Daoy (cell line): ENCODE measurements around the gene WWOX. TPM values are rescaled to one million over a fixed set of nuclear protein-coding genes. Genes with fewer than 3 reads are reported as not detected.

Experiments
- DNase-seq: peaks from one replicate; pipeline ENCODE4 v3.0.0-alpha.2; 2015; ENCODE audit warnings: low read depth
- total RNA-seq: library from RNA; depleted of rRNA; stranded (reverse); fragments of >200 nt; shearing (Covaris generic); gene quantifications from 2 replicates; pipeline ENCODE4 v1.2.3, GENCODE V29; 2014

Gene WWOX
- total RNA-seq, 1 experiment from 2014 or later, result 21.1 TPM

DNA sequence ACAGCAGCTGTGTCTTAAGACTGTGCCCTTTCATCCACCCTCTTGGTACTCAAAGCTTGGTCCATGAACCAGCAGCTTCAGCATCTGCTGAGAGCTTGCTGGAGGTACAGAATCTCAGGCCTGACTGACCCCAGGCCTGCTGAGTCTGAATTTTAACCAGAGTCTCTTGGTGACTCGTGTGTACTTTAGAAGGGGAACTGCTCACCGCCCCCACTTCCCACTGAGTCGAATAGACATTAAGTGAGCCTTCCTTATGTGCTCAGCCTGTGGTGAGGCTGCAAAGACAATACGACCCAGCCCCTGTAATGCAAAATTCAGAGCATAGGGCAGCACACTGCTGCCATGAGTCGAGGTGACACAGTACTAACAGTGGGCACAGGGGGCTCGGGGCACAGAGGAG is 662.8 kb downstream of the WWOX start:
- no peak for DNase-seq

DNA sequence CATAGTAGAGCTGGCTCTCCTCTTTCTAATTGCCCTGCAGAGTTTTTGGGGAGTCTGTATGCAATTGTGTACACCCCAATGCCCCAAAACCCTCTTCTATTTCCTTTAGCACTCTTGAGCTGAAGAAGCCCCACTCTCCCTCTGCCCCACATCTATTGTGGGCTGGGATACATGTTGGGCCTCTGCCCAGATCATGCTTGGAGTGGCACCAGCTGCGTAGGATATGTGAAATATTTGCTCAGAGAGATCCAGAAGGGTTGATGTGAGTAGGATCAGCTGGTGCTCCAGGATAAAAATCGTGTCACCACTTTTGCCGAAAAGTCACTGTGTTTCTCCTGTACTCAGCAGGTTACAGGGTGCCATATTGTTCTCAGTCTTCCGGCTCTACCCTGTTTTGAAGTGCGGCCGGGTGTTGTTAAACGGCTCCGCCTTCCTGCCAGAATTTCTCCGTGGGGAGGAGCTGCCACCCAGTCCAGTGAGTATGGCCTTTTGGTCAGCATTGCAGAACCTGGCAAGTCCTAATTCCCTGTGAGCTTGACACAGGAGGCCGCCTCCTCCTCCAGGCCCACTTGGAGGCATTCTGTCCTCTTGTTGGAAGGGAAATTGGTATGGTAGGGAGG is 664.5 kb downstream of the WWOX start:
- DNase-seq, result no peak

DNA sequence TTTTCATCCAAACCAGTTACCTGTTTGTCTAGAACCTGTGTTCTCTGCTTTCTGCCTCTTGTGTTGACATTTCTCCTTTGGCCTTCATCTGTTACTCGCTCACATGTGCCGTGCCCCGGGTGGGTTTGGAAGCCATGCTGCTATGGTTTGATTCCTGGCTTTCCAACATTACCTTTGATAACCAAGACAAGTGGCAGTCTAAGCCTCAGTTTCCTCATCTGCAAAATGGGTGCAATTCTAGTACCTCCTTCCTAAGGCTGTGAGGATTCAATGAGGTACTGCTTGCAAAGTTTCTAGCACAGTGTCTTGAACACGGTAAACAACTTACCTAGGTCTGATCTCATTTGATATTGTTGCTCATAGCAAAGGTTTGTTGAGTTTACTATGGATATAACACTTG is 665.0 kb downstream of the WWOX start:
- no peak for DNase-seq

DNA sequence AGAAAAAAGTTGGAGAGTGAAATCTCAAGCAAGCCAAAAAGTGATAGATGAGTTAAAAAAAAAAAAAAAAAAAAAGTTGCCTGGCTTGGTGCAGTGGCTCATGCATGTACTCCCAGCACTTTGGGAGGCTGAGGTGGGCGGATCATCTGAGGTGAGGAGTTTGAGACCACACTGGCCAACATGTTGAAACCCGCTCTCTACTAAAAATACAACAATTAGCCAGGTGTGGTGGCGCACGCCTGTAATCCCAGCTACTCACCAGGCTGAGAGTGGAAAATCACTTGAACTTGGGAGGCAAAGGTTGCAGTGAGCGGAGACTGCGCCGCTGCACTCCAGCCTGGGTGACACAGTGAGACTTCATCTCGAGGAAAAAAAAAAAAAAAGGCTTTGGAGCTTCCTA is 668.8 kb downstream of the WWOX start:
- no peak for DNase-seq

DNA sequence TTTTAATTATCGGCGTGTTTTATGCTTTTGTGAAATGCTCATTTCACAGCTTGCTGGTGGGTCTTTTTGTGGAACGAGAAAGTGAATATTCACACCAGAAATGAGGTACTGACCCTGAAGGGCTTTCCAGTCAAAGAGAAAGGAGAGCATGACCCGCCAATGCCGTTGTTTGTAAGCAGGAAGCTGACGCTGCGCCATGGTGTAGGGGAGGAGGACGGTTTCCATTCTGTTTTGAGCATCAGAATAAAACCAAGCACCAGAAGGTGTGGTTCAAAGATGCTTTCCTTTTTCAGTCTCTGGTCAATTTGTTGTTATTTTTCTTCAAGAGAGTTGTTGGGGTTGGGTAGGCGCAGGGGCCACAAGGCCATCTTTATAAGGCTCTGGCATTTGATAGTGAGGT is 669.3 kb downstream of the WWOX start:
- DNase-seq, result no peak

DNA sequence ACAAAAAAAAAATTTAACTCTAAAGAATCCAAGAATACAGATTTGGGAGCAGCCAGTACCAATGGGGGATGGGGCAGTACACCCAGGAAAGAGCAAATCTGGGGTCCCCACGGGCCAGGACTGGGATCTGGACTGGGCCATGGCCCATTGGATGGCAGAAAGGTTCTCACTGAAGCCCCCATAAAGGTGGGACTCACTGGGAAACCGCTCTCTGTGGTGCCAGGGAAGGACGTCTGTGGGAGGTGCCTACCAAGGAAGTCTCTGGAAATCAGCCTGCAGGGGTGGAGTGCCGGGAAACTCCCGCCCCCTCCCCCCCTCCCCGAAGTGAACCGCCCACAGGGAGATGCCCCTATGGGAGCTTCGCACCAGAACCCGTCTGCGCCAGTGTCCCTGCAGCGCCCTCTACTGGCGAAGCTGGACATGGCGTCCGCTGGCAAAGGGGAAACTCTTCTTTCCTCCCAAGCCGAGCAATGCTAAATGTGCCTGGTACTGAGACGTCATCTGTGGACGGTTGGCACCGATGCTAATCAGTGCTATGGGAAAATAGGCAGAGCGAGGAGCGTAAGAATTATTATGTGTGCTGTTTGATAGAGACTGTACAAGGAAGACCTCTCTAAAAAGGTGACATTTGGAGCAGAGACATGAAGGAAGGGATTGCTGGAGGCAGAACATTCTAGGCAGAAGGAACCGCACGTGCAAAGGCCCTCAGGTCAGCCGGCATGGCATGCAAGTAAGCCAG is 671.1 kb downstream of the WWOX start:
- DNase-seq, result peak; percentile 75

DNA sequence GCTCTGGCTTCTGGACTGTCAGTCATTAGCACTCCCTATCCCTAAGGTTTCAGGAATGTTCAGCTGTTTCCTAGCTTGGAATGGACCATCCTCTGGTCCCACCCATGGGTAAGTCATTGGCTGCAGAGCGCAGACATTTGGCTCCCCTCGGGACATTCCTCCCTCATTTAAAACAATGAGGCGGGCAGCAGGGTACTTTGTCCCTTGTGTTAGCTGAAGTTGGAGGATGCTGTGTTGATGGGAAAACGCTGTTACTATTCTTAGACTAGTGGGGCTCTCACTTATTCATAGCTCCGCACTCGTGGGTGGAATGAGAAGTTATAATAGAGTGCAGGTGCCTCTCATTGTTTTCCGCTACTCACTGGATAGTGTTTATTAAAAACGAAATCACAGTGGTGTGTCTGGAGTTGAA is 673.8 kb downstream of the WWOX start:
- DNase-seq, result no peak

DNA sequence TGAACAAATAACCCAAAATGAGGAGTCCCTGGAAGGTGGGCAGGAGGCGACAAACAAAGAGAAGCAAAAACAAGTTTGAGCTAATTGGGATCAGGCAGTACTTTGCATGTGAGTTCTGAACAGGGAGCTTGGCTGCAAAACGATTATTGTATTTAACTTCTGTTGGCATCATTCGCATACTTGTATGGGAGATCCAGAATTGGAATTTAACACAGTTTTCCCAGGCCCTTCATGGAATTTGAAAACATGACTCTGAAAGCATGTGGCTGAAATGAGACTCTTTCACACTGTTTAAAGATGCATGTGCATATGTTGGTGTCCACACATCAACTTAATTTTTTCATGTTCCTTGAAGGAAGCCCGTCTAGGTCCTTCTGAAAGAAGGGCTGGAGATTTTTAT is 674.3 kb downstream of the WWOX start:
- DNase-seq, result no peak

DNA sequence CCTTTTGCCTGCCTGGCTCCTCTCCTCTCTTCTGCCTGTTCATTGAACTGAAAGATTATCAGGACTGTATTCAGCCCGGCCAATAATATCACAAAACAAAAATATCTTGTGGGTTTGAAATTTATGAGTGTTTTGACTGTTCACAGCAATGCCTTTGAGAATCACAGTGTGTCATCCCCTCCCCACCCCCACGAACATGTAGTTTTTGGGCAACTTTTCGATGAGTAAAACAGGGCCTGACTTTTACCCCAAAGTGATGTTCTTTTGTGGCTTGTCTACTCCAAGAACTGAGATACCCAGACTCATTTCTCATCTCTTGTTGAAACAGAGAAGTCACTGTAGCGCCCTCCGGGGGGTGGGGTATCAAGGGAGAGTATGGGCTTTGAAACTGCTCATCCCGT is 675.7 kb downstream of the WWOX start:
- peak; percentile 15 for DNase-seq

DNA sequence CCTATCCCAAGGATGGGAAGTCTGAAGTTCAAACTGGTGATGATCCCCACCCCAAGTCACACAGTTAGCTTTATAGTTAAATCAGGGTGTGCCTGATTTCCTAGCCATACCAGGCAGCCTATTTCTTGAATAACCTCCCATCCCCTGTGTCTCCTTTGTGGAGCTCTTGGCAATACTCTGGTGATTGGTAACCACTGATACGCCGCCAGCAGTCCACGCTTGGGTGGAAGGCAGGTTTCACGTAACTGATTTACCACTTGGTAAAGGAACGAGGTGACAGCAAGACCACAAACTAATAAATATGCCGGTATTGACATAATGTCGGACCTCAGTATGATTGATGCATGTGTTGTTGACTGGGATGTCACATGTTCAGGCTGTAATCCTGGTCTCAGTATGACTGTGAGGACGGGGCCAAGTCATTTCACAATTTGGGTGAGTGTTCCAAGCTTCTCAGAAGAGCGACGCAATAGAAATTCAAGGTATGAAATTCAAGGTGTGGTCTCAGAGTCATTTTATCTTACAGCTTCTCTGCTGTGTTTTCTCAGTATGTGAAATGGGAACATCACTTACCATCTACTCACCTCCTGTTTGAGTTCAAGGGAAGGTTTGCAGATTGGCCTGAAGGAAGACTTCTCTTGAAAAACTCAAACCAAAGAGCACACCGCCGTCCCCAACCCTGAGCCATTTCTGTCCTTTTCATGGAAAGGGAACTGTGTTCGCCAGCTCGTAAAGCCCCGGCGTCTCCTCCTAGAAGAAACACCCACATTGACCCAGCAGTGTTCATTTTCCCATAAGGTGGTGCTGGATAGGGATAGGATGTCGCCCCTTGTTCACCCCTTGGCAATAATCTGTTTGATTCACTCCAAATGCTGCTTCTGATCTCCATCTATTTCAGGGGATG is 678.9 kb downstream of the WWOX start:
- no peak for DNase-seq

DNA sequence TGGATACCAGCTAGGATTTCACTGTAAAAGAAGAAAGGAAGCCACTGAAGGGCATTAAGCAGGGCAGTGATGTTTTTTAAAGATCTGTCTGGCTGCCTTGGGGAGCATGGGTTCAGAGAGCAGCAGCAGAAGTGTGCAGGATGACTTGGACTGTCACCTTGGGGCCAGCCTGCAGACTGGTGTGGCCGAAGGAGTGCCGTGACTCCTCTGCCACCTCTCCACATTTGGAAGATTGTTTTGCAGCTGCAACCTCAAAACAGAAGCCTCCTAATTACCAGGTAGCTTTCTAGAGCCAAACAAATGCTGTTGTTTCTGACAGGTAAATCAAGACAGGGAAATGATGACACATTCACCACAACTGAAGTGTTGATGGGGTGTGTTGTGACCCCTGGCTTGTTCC is 681.4 kb downstream of the WWOX start:
- DNase-seq, result no peak

DNA sequence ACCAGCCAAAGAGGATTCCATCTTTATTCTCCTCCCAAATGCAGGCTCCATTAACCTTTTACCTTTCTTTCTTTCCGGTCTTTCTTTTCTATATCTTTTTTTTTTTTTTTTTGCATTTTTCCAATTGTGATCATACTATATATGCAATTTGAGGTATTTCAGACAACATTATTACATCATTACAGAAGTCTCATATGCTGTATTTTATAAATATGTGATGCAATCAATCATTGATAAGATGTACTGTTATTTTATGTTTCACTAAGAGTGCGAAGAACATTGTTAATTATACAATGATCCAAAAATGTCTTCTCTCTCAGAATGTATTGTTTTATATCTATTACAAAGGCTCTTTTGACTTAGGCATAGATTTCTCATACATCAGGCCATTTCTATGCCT is 683.1 kb downstream of the WWOX start:
- DNase-seq, result no peak

DNA sequence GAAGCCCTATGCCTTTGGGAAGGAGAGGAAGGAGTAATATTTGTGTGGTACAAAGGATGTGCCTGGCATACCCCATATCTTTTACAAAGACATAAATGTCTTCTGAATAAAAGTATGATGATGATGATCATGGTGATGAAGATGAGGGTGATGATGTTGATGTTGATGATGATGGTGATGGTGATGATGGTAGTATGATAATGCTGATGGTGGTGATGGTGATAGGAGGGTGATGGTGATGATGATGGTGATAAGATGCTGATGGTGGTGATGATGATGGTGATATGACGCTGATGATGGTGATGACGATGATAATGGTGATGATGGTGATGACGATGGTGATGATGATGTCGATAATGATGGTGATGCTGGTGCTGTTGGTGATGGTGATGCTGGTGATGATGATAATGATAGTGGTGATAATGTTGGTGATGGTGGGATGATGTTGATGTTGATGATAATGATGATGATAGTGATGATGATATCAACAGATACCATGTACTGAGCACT is 684.2 kb downstream of the WWOX start:
- no peak for DNase-seq

DNA sequence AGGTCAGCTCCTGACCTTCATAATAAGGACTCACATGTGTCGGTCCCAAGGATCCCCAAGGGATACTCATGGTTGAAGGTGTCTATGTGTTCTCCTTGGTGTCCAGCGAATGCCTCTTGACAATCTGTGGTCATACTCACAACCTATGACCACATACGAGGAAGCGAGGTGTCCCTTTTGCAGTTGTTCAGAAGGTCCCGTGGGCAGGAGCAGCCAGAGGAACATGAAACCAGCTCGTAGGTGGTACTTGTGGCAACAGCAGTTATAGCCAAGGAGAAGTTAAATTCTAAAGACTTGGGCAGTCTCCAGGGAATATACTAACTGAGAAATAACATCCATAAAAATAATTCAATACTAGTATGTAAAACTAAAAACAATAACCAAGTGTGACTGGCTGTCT is 685.3 kb downstream of the WWOX start:
- no peak for DNase-seq

DNA sequence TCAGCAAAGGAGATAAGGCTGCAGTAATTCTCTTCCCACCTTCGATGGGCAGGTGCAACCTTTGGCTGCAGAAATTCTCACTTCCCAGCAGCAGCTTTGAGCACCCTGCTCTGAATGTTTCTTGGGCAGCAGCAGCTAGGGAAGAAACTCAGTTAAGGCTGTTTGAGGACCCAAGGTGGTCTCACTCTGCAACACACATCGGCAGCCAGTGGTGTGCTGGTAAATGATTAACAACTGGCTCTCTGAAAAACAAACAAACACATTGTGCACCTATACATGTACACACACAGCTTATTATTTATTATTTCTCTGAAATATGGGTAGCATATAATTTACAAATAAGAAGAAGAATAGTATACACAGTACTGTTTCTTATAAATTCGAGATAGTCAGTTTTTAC is 685.8 kb downstream of the WWOX start:
- DNase-seq, result no peak

DNA sequence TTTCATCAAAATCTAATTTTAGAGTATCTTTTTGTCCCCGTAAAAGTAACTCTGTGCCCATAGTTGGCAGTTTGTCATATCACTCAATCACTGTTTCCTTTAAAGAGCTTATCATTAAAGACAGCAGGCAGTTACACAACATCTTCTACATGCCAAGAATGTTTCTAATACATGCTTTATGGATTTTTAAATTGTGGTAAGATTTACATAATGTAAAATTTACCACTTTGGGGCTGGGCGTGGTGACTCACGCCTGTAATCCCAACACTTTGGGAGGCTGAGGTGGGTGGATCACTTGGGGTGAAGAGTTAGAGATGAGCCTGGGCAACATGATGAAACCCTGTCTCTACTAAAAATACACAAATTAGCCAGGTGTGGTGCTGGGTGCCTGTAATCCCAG is 687.2 kb downstream of the WWOX start:
- DNase-seq, result no peak

DNA sequence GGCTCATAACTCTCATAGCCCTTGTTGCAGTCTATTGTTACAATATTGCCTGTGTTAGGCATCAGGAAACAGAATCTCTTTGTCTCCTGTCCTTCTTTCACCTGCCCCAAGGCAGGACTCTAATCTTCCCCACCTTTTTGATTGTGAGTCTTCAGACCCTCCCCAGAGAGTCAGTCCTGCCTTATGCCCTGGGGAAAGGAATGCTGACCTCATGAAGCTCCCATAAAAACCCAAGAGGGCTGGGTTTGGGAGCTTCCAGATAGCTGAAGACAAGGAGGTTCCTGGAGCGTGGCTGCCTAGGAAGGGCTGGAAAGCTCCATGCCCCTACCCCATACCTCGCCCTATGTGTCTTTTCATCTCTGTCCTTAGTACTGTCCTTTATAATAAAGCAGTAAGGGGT is 688.8 kb downstream of the WWOX start:
- no peak for DNase-seq

DNA sequence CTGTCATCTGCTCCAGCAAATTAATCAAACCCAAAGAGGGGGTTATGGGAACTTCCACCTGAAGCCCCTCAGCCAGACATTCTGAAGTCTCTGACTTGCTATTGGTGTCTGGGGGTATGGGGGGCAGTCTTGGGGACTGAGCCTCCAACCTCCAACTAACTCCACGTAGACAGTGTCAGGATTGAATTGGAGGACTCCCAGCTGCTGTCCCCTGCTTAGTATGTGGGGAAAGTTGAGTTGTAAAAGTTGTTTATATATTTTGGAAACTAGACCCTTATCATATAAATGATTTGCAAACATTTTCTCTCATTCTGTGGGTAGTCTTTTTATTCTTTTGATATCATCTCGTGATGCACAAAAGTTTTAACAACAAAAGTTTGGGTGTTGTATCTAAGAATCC is 689.2 kb downstream of the WWOX start:
- DNase-seq, result no peak

DNA sequence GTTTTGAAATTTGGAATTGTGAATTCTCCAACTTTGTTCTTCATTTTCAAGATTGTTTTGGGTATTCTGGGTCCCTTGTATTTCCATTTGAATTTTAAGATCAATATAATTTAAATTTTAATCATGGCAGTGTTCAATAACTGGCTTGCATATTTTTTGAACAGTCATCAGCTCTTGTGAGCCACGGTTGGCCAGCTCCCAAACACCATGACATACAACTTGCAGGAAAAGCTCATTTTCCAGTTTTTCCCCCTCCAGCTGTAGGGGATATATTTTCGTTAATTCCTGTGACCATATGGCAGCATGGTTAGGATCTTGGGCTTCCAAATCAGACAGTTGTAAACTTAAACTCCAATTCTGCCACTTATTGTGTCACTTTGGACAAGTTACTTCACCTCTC is 690.1 kb downstream of the WWOX start:
- DNase-seq, result no peak

DNA sequence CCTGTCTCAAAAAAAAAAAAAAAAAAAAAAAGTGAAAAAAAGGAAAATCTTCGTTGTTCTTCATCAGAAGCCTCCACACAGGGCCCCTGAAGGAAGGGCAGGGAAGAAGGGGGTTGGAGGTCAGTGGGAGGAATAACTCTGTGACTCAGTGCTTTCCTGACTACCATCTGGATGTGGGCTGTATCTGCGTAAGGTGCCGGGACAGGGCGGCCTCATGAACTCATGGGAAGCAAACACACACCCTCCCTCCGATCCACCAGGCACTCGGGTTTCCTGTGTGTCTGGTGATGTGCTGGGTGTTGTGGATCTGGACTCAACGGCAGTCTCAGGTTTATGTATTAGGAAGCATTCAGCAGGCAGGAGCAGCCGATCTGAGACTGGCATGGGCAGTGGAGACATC is 691.6 kb downstream of the WWOX start:
- peak; percentile 51 for DNase-seq

DNA sequence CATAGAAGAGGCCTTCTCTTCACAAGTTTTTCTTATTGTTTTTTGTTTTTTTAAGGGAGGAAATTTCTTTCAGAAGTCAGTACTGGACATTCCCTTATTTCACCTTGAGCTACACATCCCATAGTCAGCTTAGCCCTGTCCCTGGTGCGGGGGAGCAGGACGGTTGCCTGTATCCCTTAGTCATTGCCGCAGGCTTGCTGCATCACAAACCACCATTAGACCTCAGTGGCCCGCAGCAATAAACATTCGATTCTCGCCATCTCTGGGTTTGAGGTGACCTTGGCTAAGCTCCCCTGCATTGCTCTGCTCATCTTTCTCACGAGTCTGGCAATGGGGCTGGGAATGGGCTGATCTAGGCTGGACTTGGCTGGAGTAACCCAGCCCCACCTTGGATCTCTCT is 692.5 kb downstream of the WWOX start:
- DNase-seq, result no peak

DNA sequence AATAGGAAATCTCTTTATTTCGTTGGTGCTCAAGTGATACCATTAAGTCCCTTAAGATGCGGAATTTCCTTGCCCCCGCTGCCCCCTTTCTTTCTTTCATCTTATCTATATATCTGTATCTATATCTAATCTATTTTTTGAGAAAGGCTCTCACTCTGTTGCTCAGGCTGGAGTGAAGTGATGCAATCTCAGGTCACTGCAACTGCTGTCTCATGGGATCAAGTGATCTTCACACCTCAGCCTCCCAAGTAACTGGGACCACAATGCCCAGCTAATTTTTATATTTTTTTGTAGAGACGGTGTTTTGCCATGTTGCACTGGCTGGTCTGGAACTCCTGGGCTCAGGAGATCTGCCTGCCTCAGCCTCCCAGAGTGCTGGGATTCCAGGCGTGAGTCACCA is 693.5 kb downstream of the WWOX start:
- DNase-seq, result no peak
